HEK293T (cell line): Measurements from ENCODE around the gene MYOF.

ENCODE experiments used
- CTCF ChIA-PET: fragments of 350-600 bp; formaldehyde crosslinking; extraction: SDS; loops from one replicate; lab custom pipeline; 2021; ENCODE audit warnings: antibody characterized with exemption, inconsistent platforms; lab: Yijun Ruan, JAX
- POLR2A ChIA-PET: fragments of 350-600 bp; formaldehyde crosslinking; extraction: SDS; loops from one replicate; lab custom pipeline; 2020; ENCODE audit warnings: antibody characterized with exemption, inconsistent platforms; lab: Yijun Ruan, JAX
- DNase-seq: peaks from one replicate; pipeline ENCODE4 v3.0.0; 2012; ENCODE audit warnings: mixed read lengths; ENCODE audit errors: extremely low spot score
- ARNT ChIP-seq: fragments of 450-650 bp; IDR thresholded peaks from 2 replicates; pipeline ENCODE4 v1.6.1; 2017; ENCODE audit warnings: mild to moderate bottlenecking
- BHLHE40 ChIP-seq: fragments of 450-650 bp; IDR thresholded peaks from 2 replicates; pipeline ENCODE4 v1.6.1; 2016; ENCODE audit warnings: mild to moderate bottlenecking, moderate library complexity, borderline replicate concordance
- CTBP1 ChIP-seq: fragments of 450-650 bp; IDR thresholded peaks from 2 replicates; pipeline ENCODE4 v1.6.1; 2016; ENCODE audit warnings: borderline replicate concordance
- ELF4 ChIP-seq: fragments of 450-650 bp; IDR thresholded peaks from 2 replicates; pipeline ENCODE4 v1.6.1; 2017; ENCODE audit warnings: antibody characterized with exemption
- FOXA1 ChIP-seq: fragments of 450-650 bp; IDR thresholded peaks from 2 replicates; pipeline ENCODE4 v1.6.1; 2016; ENCODE audit warnings: mild to moderate bottlenecking
- FOXK2 ChIP-seq: fragments of 450-650 bp; IDR thresholded peaks from 2 replicates; pipeline ENCODE4 v1.6.1; 2016; ENCODE audit warnings: mild to moderate bottlenecking
- FOXM1 ChIP-seq: fragments of 450-650 bp; IDR thresholded peaks from 2 replicates; pipeline ENCODE4 v1.6.1; 2017; ENCODE audit warnings: mild to moderate bottlenecking, borderline replicate concordance
- HDGF ChIP-seq: fragments of 450-650 bp; IDR thresholded peaks from 2 replicates; pipeline ENCODE4 v1.6.1; 2017; ENCODE audit warnings: antibody characterized with exemption, borderline replicate concordance
- L3MBTL2 ChIP-seq: fragments of 450-650 bp; conservative IDR thresholded peaks from 2 replicates; pipeline ENCODE4 v1.6.1; 2016; ENCODE audit warnings: mild to moderate bottlenecking
- LEF1 ChIP-seq: fragments of 450-650 bp; IDR thresholded peaks from 2 replicates; pipeline ENCODE4 v1.6.1; 2017; ENCODE audit warnings: mild to moderate bottlenecking, borderline replicate concordance
- NFRKB ChIP-seq: fragments of 450-650 bp; IDR thresholded peaks from 2 replicates; pipeline ENCODE4 v1.6.1; 2016; ENCODE audit warnings: mild to moderate bottlenecking, moderate library complexity
- SP1 ChIP-seq: fragments of 450-650 bp; IDR thresholded peaks from 2 replicates; pipeline ENCODE4 v1.6.1; 2017
- SUZ12 ChIP-seq: fragments of 450-650 bp; IDR thresholded peaks from 2 replicates; pipeline ENCODE4 v1.6.1; 2016; ENCODE audit warnings: mild to moderate bottlenecking
- TARDBP ChIP-seq: fragments of 450-650 bp; IDR thresholded peaks from 2 replicates; pipeline ENCODE4 v1.6.1; 2016
- ZNF384 ChIP-seq: fragments of 450-650 bp; IDR thresholded peaks from 2 replicates; pipeline ENCODE4 v1.6.1; 2016
- TF ChIP-seq, protein P1 (sequence below): fragments of 450-650 bp; IDR thresholded peaks from 2 replicates; pipeline ENCODE4 v1.6.1; 2016

MYOF gene

DNA sequence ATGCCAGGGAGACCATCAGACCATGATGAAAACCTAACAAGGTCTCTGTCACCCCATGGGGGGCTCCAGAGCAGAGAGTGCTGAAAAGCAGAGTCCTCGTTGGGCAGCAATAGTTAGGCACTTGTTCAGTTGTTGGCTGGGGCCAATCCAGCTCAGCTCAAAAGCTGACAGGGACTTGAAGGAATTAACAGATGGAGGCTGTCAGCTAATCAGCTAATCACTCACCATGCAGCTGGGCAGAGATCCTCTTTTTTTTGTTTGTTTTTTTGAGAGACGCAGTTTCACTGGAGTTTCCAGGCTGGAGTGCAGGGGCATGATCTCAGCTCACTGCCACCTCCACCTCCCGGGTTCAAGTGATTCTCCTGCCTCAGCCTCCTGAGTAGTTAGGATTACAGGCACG lies 32.4 kb upstream of the MYOF start:
- ChIA-PET POLR2A (no interaction called here), CTCF (no interaction called here)
- no peak for DNase-seq
- TF ChIP-seq FOXM1 (no peak), NFRKB (no peak), SP1 (no peak), ELF4 (no peak)
- TF ChIP-seq, protein P1, sequence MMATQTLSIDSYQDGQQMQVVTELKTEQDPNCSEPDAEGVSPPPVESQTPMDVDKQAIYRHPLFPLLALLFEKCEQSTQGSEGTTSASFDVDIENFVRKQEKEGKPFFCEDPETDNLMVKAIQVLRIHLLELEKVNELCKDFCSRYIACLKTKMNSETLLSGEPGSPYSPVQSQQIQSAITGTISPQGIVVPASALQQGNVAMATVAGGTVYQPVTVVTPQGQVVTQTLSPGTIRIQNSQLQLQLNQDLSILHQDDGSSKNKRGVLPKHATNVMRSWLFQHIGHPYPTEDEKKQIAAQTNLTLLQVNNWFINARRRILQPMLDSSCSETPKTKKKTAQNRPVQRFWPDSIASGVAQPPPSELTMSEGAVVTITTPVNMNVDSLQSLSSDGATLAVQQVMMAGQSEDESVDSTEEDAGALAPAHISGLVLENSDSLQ = no peak

DNA sequence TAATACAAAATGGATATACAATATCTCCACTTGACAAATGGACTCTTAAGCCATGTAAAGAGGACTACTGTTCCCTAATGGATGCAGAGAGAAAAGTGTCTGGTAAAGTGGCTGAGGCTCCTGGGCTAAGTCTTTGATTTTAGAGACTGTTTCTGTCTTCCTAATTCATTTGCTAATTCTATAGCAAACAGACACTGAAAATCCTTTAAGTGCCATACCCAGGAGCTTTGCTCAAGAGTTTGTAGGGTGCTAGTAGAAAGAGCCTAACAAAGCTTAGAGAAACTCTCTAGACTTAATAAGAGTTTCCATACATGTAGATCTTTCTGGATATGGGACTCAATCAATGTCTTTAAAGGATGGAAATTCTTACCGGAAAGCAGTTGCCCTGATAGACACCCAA lies 31.0 kb upstream of the MYOF start:
- no peak for TF ChIP-seq FOXA1
- TF ChIP-seq ELF4 = no peak
- no peak for TF ChIP-seq L3MBTL2
- TF ChIP-seq SUZ12 = no peak
- no peak for TF ChIP-seq ARNT
- TF ChIP-seq HDGF = no peak
- TF ChIP-seq BHLHE40 = no peak
- TF ChIP-seq SP1 = no peak
- no peak for TF ChIP-seq CTBP1
- TF ChIP-seq NFRKB = no peak
- TF ChIP-seq ZNF384 = no peak
- no peak for TF ChIP-seq FOXK2
- no peak for TF ChIP-seq FOXM1
- TF ChIP-seq, protein P1 = no peak
- CTCF ChIA-PET = interaction anchor here (1.0 kb wide), 2 partner anchors 29 to 136 kb away, joined by 3 to 6 read pairs; no protein-coding TSS in a partner anchor
- POLR2A ChIA-PET = interaction anchor here (0.9 kb wide), 1 partner anchor 18 kb away, joined by 3 read pairs; no protein-coding TSS in a partner anchor
- no peak for DNase-seq

DNA sequence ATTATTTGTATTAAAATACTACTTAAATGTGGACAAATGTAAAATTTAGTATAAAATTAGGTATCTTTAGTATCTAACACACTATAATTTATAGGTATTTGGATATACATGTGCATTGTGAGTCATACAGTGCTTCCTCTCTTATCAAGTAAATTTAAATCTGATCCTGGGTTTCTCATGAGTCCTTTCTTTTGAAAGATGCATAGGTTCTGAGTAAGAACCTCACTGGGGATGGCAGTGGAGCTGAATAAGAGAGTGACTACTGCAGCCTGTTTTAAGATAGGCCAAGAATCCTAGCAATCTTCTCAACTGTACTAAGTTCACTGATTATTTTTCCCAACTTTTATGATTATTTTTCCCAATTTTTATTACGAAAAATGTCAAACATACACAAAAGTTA lies 30.4 kb upstream of the MYOF start:
- TF ChIP-seq HDGF (no peak), CTBP1 (no peak), SUZ12 (no peak), FOXM1 (no peak), ELF4 (no peak), L3MBTL2 (no peak), LEF1 (no peak), TARDBP (no peak), SP1 (no peak), BHLHE40 (no peak), FOXK2 (no peak), ARNT (no peak), FOXA1 (no peak), ZNF384 (no peak), NFRKB (no peak)
- TF ChIP-seq, protein P1 = no peak
- no peak for DNase-seq
- CTCF ChIA-PET = interaction anchor here (1.0 kb wide), 2 partner anchors 30 to 136 kb away, joined by 3 to 6 read pairs; no protein-coding TSS in a partner anchor
- POLR2A ChIA-PET = no interaction called here

DNA sequence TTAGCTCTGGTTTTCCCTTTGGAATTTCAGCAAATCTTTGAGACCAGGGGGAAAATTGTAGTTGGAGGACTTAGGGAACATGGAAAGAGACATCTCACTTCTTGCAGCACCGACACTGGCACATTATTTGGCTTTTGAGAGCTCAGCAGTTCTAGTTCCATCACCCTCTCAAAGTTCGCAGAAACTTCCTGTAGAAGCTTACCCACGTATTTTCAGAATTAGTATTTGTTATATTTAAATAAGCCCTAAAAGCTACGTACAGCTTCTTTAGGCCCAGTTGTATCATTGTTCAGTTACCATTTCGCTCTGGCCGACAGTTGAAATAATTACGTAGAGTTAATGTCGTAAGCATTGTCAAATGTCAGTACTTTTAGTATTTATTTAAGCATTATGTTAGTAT lies 27.7 kb upstream of the MYOF start:
- ChIA-PET CTCF (interaction anchor here (0.9 to 1.1 kb wide), 2 partner anchors 131 to 134 kb away, joined by 3 read pairs; no protein-coding TSS in a partner anchor), POLR2A (interaction anchor here (2.4 kb wide), 1 partner anchor 14 kb away, joined by 9 read pairs; the partner anchor contains the start of gene CEP55)
- DNase-seq = no peak
- TF ChIP-seq HDGF (no peak), TARDBP (no peak), ARNT (no peak), ZNF384 (no peak), BHLHE40 (no peak), ELF4 (no peak), FOXA1 (no peak), FOXM1 (no peak), LEF1 (no peak), SP1 (no peak), CTBP1 (no peak), FOXK2 (no peak)

DNA sequence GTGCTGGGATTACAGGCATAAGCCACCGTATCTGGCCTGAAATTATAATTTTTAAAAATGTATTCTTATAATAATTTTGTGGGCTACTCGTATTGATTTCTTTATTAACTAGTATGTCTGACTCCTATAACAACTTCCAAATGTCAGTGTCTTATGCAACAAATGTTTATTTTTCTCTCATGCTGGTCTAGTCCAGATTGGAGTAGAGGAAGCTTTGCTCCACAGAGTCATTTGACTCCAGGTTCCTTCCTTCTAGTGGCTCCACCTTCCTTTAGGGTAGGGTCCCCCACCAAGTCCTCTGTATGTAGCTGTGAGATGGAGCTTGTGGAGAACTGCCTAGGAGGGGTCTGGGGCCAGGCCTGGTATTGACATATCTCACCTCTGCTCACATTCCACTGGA lies 22.9 kb upstream of the MYOF start:
- POLR2A ChIA-PET = interaction anchor here (2.2 kb wide), 1 partner anchor 9 kb away, joined by 13 read pairs; the partner anchor contains the start of gene CEP55

More for the DNA sequence above, 22.9 kb upstream of the MYOF start:
- DNase-seq = no peak
- no peak for TF ChIP-seq SUZ12
- TF ChIP-seq TARDBP = no peak
- TF ChIP-seq SP1 = no peak
- no peak for TF ChIP-seq LEF1
- no peak for TF ChIP-seq FOXK2
- TF ChIP-seq BHLHE40 = no peak
- TF ChIP-seq ZNF384 = no peak
- no peak for TF ChIP-seq ELF4
- TF ChIP-seq NFRKB = no peak
- TF ChIP-seq CTBP1 = no peak
- no peak for TF ChIP-seq ARNT
- TF ChIP-seq, protein P1 = no peak
- CTCF ChIA-PET = interaction anchor here (0.6 kb wide), 1 partner anchor 122 kb away, joined by 3 read pairs; no protein-coding TSS in a partner anchor
